GM10266 (cell line): ENCODE results near the gene NIT1.

Experiments
- DNase-seq: peaks from one replicate; pipeline ENCODE4 v3.0.0; 2012; ENCODE audit errors: extremely low spot score
- TF ChIP-seq, protein P1 (sequence below): IDR thresholded peaks from 2 replicates; pipeline ENCODE4 v1.5.1; 2012; ENCODE audit warnings: mild to moderate bottlenecking, low read depth; ENCODE audit not compliant: control insufficient read depth, insufficient read depth; ENCODE audit errors: missing control alignments

NIT1 gene

GRCh38 chr1:161158316-161159010 lies 40.6 kb downstream of the NIT1 start:
- DNase-seq: no peak
- TF ChIP-seq, protein P1, sequence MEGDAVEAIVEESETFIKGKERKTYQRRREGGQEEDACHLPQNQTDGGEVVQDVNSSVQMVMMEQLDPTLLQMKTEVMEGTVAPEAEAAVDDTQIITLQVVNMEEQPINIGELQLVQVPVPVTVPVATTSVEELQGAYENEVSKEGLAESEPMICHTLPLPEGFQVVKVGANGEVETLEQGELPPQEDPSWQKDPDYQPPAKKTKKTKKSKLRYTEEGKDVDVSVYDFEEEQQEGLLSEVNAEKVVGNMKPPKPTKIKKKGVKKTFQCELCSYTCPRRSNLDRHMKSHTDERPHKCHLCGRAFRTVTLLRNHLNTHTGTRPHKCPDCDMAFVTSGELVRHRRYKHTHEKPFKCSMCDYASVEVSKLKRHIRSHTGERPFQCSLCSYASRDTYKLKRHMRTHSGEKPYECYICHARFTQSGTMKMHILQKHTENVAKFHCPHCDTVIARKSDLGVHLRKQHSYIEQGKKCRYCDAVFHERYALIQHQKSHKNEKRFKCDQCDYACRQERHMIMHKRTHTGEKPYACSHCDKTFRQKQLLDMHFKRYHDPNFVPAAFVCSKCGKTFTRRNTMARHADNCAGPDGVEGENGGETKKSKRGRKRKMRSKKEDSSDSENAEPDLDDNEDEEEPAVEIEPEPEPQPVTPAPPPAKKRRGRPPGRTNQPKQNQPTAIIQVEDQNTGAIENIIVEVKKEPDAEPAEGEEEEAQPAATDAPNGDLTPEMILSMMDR: no peak

DNA sequence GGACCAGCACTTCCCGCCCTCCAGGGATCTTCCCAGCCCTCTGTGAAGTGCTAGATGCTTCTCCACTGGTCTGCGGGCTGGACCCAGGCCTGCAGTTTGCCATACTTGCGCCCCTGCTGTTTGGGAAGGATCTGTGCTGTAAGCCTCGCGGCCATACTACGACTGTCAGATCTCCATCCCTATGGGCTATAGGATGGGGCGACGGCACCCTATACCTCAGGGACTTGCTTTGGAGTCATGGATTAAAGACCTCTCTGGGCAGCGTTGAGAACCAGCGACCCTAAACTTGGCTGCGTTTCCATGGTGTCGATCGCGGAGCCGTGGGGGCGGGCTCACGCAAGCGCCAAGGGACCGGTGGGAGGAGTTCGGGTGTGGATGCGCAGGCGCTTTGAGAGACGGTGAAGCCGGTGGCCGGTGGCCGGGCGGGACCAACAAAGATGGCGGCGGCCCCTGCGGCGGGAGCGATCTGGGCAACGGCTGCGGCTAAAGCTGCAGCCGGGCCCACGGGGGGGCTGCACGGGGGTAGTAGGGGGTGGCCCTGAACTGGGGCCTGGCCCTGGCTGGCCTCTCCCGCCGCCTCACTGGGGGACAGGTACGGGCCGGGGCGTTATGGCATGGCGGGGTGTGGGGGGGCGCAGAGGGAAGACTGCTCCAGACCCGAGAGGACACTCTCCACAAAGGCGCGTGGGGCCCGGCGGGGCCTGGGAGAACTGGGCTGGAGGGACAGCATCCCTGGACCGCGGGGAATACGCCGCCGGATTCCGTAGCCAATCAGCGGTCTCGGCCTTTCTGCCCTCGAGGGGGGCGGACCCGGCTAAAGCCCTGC lies 41.4 kb downstream of the NIT1 start, which contains the start of gene USP21:
Gene USP21 (plus strand): TSS at position 414 of the 826 bp plus-strand sequence. CDS start 1,141 bp downstream, outside the sequence.
- TF ChIP-seq, protein P1: no peak
- DNase-seq: peak; percentile 94

DNA sequence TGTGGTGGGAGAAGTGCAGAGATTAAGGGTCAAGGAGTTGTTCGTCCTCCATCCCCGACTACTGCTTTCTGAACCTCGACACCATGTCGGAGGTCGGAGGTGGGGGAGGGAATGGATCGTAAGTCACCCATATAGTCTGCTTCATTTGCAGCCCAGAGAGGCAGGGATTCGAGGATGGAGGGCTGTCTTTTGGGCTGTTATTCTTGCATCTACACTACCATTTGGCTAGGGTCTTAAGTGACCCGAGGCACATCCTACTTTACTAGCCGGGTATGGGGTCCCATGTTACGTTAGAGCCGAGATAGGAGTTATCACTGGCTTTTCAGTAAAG lies 42.0 kb downstream of the NIT1 start:
- DNase-seq: no peak

GRCh38 chr1:161160671-161161145 lies 42.8 kb downstream of the NIT1 start:
- no peak for DNase-seq
- TF ChIP-seq, protein P1: no peak

More for the DNA sequence above, 42.0 kb downstream of the NIT1 start:
- TF ChIP-seq, protein P1: no peak

DNA sequence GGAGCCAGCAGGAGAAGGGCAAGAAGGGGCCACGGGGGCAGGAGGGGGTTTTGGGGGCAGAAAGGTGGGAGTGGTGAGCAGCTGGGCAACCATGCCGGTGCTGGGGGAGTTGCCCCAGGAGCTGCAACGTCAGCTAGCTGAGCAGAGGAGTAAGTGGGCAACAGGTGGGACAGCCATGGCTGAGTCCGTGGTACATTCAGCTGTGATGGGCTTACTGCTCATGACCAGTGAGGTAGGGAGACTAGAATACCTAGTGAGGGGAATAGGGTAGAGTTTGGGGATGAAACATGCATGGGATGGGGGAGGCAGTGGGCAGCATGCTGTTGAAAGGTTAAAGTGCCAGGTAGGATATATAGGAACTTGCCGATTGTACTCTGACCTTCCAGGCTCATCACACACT lies 43.7 kb downstream of the NIT1 start:
- TF ChIP-seq, protein P1: no peak
- no peak for DNase-seq

- no peak for DNase-seq
- TF ChIP-seq, protein P1: no peak
Measured at GRCh38 chr1:161162052-161162451, 44.1 kb downstream of the NIT1 start.

DNA sequence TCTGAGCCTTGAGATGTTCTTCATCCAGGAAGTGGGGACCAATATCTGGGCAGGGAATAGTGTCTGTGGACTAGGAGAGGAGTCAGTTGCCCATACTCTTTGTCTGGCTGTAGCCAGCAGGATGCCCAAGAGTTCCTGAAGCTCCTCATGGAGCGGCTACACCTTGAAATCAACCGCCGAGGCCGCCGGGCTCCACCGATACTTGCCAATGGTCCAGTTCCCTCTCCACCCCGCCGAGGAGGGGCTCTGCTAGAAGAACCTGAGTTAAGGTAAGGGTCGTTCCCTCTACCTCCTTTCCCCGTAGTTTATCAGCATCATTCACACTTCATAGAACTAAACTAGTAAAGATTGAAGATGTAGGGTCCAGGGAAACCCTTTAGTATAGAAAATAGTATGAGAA lies 44.9 kb downstream of the NIT1 start:
- TF ChIP-seq, protein P1: no peak
- DNase-seq: no peak
